GM21526 (cell line): ENCODE measurements around the gene SMAD5.

ENCODE experiments used
- ATAC-seq: cut with Tn5 transposase; IDR thresholded peaks from one replicate; pipeline ENCODE4 v1.9.1; 2021; ENCODE audit warnings: moderate library complexity; ENCODE audit not compliant: unreplicated experiment, low FRiP score

SMAD5 gene

DNA sequence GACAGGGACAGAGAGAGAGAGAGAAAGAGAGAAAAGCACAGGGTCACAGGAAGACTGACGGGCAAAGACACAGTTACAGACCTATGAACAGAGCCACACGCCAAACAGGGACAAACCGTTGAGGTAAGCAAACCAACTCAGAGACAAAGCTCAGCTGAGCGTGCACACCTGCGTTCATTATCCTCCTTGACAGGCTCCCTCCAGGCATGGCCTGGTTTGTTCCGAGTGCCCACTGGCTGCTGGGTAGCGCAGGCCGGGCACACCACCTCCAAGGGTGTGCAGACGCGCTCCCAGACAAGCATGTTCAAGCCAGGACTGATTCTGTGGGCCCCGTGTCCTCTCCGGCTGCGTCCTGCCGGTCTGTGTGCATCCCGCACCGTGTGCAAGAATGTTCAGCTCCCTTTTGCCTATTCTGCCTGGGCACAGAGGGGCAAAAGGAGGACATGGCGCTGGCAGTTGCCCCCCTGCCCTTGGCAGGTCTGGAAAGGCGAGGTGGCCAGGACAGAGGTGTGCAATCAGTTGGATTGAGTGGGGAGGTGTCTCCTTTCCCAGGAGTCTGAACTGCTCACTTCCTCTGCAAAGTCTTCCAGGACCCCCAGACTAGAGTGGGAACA, 60.8 kb downstream of the SMAD5 start:
- ATAC-seq, result no peak

- no peak for ATAC-seq
Measured at GRCh38 chr5:136194576-136194975, 61.9 kb downstream of the SMAD5 start.

GRCh38 chr5:136195971-136196820, 63.6 kb downstream of the SMAD5 start:
- no peak for ATAC-seq

- no peak for ATAC-seq
Measured at GRCh38 chr5:136197462-136198142, 65.0 kb downstream of the SMAD5 start.

- no peak for ATAC-seq
Measured at GRCh38 chr5:136198453-136198852, 65.8 kb downstream of the SMAD5 start.

- no peak for ATAC-seq
Measured at GRCh38 chr5:136199408-136199807, 66.8 kb downstream of the SMAD5 start.

DNA sequence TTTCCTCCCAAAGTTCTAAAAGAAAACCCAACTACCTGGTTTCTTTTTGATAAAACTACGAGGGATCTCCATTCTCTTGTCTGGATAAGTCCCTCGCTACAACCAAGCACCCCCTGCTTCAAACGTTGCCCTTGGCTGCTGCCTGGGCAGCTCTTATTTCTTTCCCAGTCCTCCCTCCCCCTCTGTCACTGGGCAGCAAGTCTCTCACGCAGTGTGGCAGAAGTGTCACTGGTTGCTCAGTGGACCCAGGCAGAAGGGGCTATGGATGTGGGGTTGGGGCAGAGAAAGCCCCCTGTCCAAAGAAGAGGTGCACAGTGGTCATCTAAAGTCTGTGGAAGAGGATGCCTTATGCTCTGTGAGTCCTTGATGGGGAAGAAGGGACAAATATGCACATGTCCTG, 67.5 kb downstream of the SMAD5 start:
- ATAC-seq, result no peak

DNA sequence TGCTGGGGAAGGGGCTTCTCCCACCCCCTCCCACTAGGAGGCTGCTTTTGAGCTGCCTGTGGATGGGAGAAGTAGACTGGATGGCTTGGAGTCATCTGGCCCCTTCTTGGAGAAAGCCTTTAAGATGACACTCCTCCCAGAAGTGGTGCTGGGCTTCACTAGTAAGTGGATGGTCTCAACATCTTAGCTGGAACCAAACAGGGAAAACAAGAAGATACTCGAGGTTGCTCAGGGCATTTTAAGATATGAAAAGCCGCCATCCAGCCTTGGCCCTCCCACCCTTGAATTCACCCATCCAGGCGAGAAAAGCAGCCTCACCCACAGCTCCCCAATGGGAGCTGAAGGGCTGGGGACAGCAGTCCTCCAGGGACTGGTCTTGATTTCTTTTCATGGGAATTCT, 68.1 kb downstream of the SMAD5 start:
- ATAC-seq, result no peak

DNA sequence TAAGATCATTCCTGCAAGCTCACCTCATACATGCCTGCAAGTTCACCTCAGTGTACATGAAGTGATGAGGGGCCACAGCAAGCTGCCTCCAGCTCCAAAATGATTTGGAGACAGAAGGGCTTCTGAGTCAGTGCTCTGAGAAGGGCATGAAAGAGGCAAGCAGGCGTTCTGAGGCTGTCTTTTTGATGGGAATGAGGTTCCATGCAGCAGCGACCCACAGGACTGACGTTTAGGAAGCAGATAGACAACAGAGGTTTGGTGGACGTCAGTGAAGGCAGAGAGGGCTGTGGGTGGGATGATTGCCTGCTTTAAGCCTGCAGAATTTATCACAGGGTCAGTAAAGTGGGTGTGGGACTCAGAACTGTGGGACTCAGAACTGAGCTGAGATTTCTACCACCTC, 69.2 kb downstream of the SMAD5 start:
- no peak for ATAC-seq

- no peak for ATAC-seq
Measured at GRCh38 chr5:136202469-136203205, 70.0 kb downstream of the SMAD5 start.

GRCh38 chr5:136203303-136203922, 70.8 kb downstream of the SMAD5 start:
- ATAC-seq, result no peak

DNA sequence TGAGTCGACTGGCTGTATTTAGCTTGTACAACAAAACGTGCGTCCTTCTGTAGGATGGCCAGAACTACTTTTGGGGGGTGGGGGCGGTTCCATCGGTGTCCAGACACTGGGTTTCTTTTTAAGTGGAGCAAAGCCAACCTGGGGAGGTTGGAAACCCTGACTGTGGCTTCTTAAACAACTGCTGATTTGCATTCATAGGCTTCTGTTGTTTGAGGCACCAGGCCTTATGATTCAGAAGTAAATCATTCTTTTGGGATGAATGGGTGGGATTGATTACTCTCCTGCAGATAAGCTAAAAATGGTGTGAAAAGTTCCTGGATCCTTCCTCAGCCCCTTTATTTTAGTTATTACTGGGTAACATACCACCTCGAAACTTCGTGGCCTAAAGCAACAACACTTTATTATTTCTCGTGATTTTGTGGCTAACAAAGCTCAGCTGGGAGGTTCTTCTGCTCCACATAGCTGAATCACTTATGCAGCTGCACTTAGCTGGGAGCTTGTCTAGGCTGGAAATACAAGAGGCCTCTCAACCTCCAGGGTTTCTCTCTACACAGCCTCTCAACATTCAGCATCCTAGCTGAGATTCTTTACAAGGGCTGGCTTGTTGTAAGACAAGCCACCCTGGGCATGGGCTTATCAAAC, 72.5 kb downstream of the SMAD5 start:
- no peak for ATAC-seq

DNA sequence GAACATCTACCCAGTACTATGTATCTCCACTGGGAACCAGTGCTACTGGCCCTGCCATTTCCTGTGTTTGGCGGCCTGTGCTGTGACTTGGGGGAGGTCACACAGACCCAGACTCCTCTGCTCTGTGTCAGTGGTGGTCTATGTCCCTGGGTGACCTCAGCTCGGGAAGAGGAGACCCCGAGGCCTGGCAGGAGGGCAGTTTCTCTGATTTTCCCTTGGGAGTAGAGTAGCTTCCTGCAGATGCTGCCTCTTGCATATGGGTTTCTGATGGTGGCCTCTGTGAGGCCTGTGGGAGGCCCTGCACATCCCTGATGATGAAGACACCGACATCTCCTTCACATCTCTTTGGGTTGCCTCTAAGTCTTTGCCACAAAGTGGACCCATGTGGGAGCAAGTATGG, 73.3 kb downstream of the SMAD5 start:
- ATAC-seq, result no peak

- ATAC-seq, result no peak
Measured at GRCh38 chr5:136206361-136206760, 73.7 kb downstream of the SMAD5 start.

DNA sequence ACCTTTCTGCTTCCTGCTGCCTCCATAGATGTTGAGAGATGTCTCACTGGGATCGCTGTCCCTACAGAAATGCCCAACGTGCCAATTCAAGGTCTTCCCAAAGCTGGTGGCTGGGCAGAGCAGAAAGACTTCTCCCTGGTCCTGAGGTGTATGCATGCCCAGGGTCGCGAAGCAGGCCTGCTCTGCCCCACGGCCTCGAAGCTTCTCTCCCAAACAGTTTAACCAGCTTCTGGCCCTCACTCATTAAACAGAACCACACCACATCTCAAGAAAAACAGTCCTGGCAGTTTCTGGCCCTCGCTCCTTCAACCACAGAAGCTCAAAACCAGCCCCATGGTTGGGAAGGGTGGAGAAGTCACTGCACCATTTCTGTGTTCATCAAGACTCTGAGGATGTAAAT, 75.0 kb downstream of the SMAD5 start:
- ATAC-seq, result no peak

DNA sequence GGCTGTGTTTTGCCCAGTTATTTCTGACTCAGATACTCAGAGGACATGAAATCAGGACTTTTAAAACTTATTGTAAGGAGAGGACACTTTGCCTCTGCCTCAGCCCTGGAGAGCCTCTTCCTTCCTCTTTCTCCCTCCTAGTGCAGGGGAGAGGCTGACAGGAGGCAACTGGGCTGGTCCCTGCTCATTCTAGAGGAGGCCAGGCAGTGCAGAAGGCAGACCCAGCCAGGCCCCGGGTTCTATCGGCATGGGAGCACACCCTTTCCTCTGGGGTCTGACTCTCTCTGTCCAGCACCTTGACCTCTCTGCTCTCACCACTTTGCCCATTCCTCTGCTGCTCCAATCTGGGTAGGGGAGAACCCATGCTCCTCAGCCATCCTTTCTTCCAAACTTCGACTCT, 76.3 kb downstream of the SMAD5 start:
- ATAC-seq, result no peak

- no peak for ATAC-seq
Measured at GRCh38 chr5:136209346-136209910, 76.8 kb downstream of the SMAD5 start.

GRCh38 chr5:136210259-136210658, 77.6 kb downstream of the SMAD5 start:
- ATAC-seq, result no peak

DNA sequence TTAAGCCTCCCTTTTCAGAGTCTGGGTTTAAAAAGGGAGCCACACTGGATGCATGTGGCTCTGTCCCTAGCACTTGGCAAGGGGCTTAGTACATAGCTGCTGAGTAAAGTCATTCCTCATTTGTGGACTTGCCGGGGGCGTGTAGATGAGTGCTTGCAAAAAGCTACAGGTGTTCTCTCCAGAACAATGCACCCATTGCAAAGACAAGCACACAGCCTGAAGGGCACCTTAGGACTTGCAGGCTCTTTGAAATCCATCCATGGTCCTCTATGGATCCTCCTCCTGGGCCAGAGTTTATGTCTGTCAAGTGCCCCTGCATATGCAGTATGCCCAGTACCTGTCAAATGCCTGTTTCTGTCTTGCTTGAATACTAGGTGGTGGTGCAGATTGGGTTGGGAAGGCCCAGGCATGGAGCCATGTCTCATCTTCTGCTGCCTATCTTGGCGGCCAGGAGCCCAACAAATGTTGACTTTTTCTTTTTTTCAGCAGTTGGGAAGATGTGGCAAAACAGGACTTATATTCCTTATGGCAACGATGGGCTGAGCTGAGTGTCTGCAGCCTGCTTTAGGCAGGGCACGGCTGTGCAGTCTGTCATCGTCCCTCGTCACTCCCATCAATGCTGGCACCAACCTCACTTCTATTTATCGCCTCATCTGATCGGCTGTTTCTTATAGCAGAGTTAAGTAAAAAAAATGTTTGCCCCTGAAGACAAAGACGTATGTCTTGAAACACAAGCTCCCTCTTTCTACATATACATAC, 78.8 kb downstream of the SMAD5 start:
- no peak for ATAC-seq
